GM18873 (cell line): ENCODE results near the gene MYO15A.

Source experiments
- ATAC-seq: cut with Tn5 transposase; IDR thresholded peaks from one replicate; pipeline ENCODE4 v1.9.1; 2021; ENCODE audit warnings: mild to moderate bottlenecking, moderate library complexity, moderate number of reproducible peaks; ENCODE audit not compliant: unreplicated experiment, low FRiP score

MYO15A gene

GRCh38 chr17:18122990-18123753 is 14.6 kb downstream of the MYO15A start:
- no peak for ATAC-seq

- ATAC-seq, result no peak
Observed at GRCh38 chr17:18124345-18125126, 16.0 kb downstream of the MYO15A start.

- ATAC-seq, result no peak
Observed at GRCh38 chr17:18129041-18129502, 20.5 kb downstream of the MYO15A start.

- ATAC-seq, result no peak
Observed at GRCh38 chr17:18132711-18133110, 24.2 kb downstream of the MYO15A start.

GRCh38 chr17:18136357-18136756 is 27.8 kb downstream of the MYO15A start:
- no peak for ATAC-seq

- ATAC-seq, result no peak
Observed at GRCh38 chr17:18138065-18138749, 29.7 kb downstream of the MYO15A start.

GRCh38 chr17:18139092-18139491 is 30.5 kb downstream of the MYO15A start:
- no peak for ATAC-seq

- ATAC-seq, result no peak
Observed at GRCh38 chr17:18139498-18139897, 30.9 kb downstream of the MYO15A start.

GRCh38 chr17:18139949-18140348 is 31.4 kb downstream of the MYO15A start:
- no peak for ATAC-seq

GRCh38 chr17:18140648-18141047 is 32.1 kb downstream of the MYO15A start:
- ATAC-seq, result no peak

- ATAC-seq, result no peak
Observed at GRCh38 chr17:18141210-18141803, 32.8 kb downstream of the MYO15A start.

- ATAC-seq, result no peak
Observed at GRCh38 chr17:18142417-18142816, 33.9 kb downstream of the MYO15A start.

- no peak for ATAC-seq
Observed at GRCh38 chr17:18143044-18143936, 34.7 kb downstream of the MYO15A start.

GRCh38 chr17:18144261-18144660 is 35.7 kb downstream of the MYO15A start:
- no peak for ATAC-seq

- ATAC-seq, result no peak
Observed at GRCh38 chr17:18144855-18145254, 36.3 kb downstream of the MYO15A start.

GRCh38 chr17:18145811-18146210 is 37.3 kb downstream of the MYO15A start:
- no peak for ATAC-seq

- ATAC-seq, result no peak
Observed at GRCh38 chr17:18146259-18146658, 37.7 kb downstream of the MYO15A start.

GRCh38 chr17:18146980-18147379 is 38.4 kb downstream of the MYO15A start:
- no peak for ATAC-seq

GRCh38 chr17:18148586-18148985 is 40.0 kb downstream of the MYO15A start:
- no peak for ATAC-seq

- ATAC-seq, result no peak
Observed at GRCh38 chr17:18151290-18151689, 42.7 kb downstream of the MYO15A start.
